DND-41 (cell line): ENCODE measurements around the gene STAC.

Experiments
- CTCF ChIP-seq: IDR thresholded peaks from 2 replicates; pipeline ENCODE4 v1.5.1; 2012; ENCODE audit warnings: borderline replicate concordance, low read length, moderate library complexity, mild to moderate bottlenecking; ENCODE audit not compliant: poor library complexity, severe bottlenecking; ENCODE audit errors: extremely low read depth
- EZH2 ChIP-seq: IDR thresholded peaks from 3 replicates; pipeline ENCODE4 v1.6.1; 2012; ENCODE audit warnings: borderline replicate concordance, low read depth, mild to moderate bottlenecking, moderate library complexity, low read length, inconsistent platforms; ENCODE audit not compliant: severe bottlenecking

- no peak for TF ChIP-seq CTCF
- no peak for TF ChIP-seq EZH2
Observed at GRCh38 chr3:36477655-36478054, 97.4 kb downstream of the STAC start.
